ENCODE measurements around the gene ZBTB8A. TPM values are rescaled to one million over a fixed set of nuclear protein-coding genes. Genes with fewer than 3 reads are reported as not detected.

The ZBTB8A gene
- polyA plus RNA-seq, 1 of the 3 experiments (the other 2 are of a cell fraction) = 1.3 TPM

- H3K9ac ChIP-seq = no peak overlapping the region
- H3K9me3 ChIP-seq = no peaks in the 10 kb centered on the region
- H3K4me1 ChIP-seq (ENCODE audit: control insufficient read depth in 1 of 2, insufficient read depth in 2 of 2, low read depth in 1 of 2, low read length in 1 of 2) = no peaks in the 10 kb centered on the region; a peak in 1 of 4 replicates
- whole genome bisulfite sequencing (ENCODE audit: low lambda C conversion rate) = 90% methylated on average over 7 of the region's 7 CpGs
- no peak overlapping the region for H2AFZ ChIP-seq (ENCODE audit: low read depth)
- TF ChIP-seq FOXJ3 (CRISPR knock-in tag; IDR thresholded peaks at IDR 0.05) (no peak), POLR2AphosphoS5 (IDR thresholded peaks at IDR 0.05; ENCODE audit: low read depth, low read length) (no peak), NRF1 (IDR thresholded peaks at IDR 0.05; ENCODE audit: low read depth, low read length) (no peak), EP300 (IDR thresholded peaks at IDR 0.05; ENCODE audit: borderline replicate concordance in 1 of 2, low read depth in 1 of 2, low read length in 1 of 2) (no peak), SMC3 (IDR thresholded peaks at IDR 0.05; ENCODE audit: low read depth, low read length) (no peak), RXRA (IDR thresholded peaks at IDR 0.05; ENCODE audit: borderline replicate concordance, low read depth) (no peak), SIN3A (IDR thresholded peaks at IDR 0.05; ENCODE audit: borderline replicate concordance, low read depth, low read length) (no peak), MXI1 (IDR thresholded peaks at IDR 0.05; ENCODE audit: low read depth, low read length) (no peak), TCF12 (IDR thresholded peaks at IDR 0.05) (no peak), RFX5 (IDR thresholded peaks at IDR 0.05; ENCODE audit: low read length) (no peak), YY1 (IDR thresholded peaks at IDR 0.05; ENCODE audit: low read depth) (no peak)
- TF ChIP-seq, protein P1, sequence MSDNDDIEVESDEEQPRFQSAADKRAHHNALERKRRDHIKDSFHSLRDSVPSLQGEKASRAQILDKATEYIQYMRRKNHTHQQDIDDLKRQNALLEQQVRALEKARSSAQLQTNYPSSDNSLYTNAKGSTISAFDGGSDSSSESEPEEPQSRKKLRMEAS (IDR thresholded peaks at IDR 0.05; ENCODE audit: low read depth) = no peak
- TF ChIP-seq, protein P2, sequence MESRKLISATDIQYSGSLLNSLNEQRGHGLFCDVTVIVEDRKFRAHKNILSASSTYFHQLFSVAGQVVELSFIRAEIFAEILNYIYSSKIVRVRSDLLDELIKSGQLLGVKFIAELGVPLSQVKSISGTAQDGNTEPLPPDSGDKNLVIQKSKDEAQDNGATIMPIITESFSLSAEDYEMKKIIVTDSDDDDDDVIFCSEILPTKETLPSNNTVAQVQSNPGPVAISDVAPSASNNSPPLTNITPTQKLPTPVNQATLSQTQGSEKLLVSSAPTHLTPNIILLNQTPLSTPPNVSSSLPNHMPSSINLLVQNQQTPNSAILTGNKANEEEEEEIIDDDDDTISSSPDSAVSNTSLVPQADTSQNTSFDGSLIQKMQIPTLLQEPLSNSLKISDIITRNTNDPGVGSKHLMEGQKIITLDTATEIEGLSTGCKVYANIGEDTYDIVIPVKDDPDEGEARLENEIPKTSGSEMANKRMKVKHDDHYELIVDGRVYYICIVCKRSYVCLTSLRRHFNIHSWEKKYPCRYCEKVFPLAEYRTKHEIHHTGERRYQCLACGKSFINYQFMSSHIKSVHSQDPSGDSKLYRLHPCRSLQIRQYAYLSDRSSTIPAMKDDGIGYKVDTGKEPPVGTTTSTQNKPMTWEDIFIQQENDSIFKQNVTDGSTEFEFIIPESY (IDR thresholded peaks at IDR 0.05; ENCODE audit: borderline replicate concordance, low read depth) = no peak
- TF ChIP-seq, protein P3, sequence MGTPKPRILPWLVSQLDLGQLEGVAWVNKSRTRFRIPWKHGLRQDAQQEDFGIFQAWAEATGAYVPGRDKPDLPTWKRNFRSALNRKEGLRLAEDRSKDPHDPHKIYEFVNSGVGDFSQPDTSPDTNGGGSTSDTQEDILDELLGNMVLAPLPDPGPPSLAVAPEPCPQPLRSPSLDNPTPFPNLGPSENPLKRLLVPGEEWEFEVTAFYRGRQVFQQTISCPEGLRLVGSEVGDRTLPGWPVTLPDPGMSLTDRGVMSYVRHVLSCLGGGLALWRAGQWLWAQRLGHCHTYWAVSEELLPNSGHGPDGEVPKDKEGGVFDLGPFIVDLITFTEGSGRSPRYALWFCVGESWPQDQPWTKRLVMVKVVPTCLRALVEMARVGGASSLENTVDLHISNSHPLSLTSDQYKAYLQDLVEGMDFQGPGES (IDR thresholded peaks at IDR 0.05; ENCODE audit: low read depth, low read length) = no peak
- no peak overlapping the region for H3K27ac ChIP-seq (ENCODE audit: low read depth in 2 of 2, low read length in 1 of 2)
- CTCF ChIA-PET = no interaction called here
- no peaks in the 10 kb centered on the region for H3K9me2 ChIP-seq
- H3K4me3 ChIP-seq (ENCODE audit: low read depth in 2 of 2, low read length in 1 of 2) = no peak overlapping the region
- H4K20me1 ChIP-seq (ENCODE audit: insufficient read depth) = no peaks in the 10 kb centered on the region
- POLR2A ChIA-PET = no interaction called here
- no peaks in the 10 kb centered on the region for H3K27me3 ChIP-seq (ENCODE audit: insufficient read depth)
- no peak overlapping the region for H3K4me2 ChIP-seq
- DNase-seq = no peak
- H3K36me3 ChIP-seq (replicated peaks in 1 of 2; ENCODE audit: control insufficient read depth in 1 of 2, insufficient read depth in 2 of 2, low read length in 1 of 2) = no peaks in the 10 kb centered on the region
- H3F3A ChIP-seq (replicated peaks; ENCODE audit: insufficient read depth) = peaks cover 20% of the 10 kb centered on the region
- H3K79me2 ChIP-seq (ENCODE audit: insufficient read depth) = no peaks in the 10 kb centered on the region
These were observed 36.1 kb upstream of the ZBTB8A start for GRCh38 chr1:32503153-32503552.

DNA sequence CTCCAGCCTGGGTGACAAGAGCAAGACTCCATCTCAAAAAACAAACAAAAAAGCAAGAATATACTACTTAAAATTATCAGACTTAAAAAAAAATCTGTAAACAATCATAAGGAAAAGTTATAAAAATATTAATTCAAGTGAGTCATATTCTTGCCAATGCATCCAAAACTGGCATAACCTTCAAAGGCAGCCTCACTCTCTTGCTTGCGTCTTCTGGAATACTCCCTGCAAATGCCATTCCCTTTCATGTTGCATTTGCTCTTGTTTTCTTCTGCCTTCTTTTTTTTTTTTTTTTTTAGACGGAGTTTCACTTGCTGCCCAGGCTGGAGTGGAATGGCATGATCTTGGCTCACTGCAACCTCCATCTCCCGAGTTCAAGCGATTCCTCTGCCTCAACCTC is 32.2 kb upstream of the ZBTB8A start:
- no peaks in the 10 kb centered on the region for H3K4me1 ChIP-seq (ENCODE audit: control insufficient read depth in 1 of 2, insufficient read depth in 2 of 2, low read depth in 1 of 2, low read length in 1 of 2)
- H3K9me2 ChIP-seq = no peaks in the 10 kb centered on the region
- ChIA-PET POLR2A (no interaction called here), CTCF (interaction anchor here (3.8 kb wide), 1 partner anchor 12 kb away, joined by 20 read pairs; no protein-coding TSS in a partner anchor)
- no peak overlapping the region for H3K4me2 ChIP-seq
- H3F3A ChIP-seq (replicated peaks; ENCODE audit: insufficient read depth) = peaks cover 7% of the 10 kb centered on the region
- no peaks in the 10 kb centered on the region for H3K79me2 ChIP-seq (ENCODE audit: insufficient read depth)
- no peak overlapping the region for H3K9ac ChIP-seq
- DNase-seq = no peak
- H3K4me3 ChIP-seq (ENCODE audit: low read depth in 2 of 2, low read length in 1 of 2) = no peak overlapping the region
- no peaks in the 10 kb centered on the region; the same call in 1 of the 2 replicates for H3K9me3 ChIP-seq
- WGBS (ENCODE audit: low lambda C conversion rate) = 93% methylated on average over 4 of the region's 4 CpGs
- TF ChIP-seq GATA2 (CRISPR knock-in tag; IDR thresholded peaks at IDR 0.05) (no peak), SMC3 (IDR thresholded peaks at IDR 0.05; ENCODE audit: low read depth, low read length) (no peak), EP300 (IDR thresholded peaks at IDR 0.05; ENCODE audit: borderline replicate concordance in 1 of 2, low read depth in 1 of 2, low read length in 1 of 2) (no peak), RCOR1 (IDR thresholded peaks at IDR 0.05; ENCODE audit: low read length) (no peak), RAD21 (IDR thresholded peaks at IDR 0.05; ENCODE audit: low read length) (no peak), MEF2A (IDR thresholded peaks at IDR 0.05; ENCODE audit: borderline replicate concordance, low read depth) (no peak), TCF12 (IDR thresholded peaks at IDR 0.05) (no peak), TEAD4 (IDR thresholded peaks at IDR 0.05; ENCODE audit: borderline replicate concordance, insufficient read depth) (no peak), CHD2 (IDR thresholded peaks at IDR 0.05; ENCODE audit: low read length, partially characterized antibody) (no peak), RFX5 (IDR thresholded peaks at IDR 0.05; ENCODE audit: low read length) (no peak), EZH2phosphoT487 (IDR thresholded peaks at IDR 0.05; ENCODE audit: borderline replicate concordance, low read depth) (no peak), NFIC (IDR thresholded peaks at IDR 0.05; ENCODE audit: borderline replicate concordance) (no peak), FOXM1 (IDR thresholded peaks at IDR 0.05; ENCODE audit: low read depth) (no peak)
- TF ChIP-seq, protein P4, sequence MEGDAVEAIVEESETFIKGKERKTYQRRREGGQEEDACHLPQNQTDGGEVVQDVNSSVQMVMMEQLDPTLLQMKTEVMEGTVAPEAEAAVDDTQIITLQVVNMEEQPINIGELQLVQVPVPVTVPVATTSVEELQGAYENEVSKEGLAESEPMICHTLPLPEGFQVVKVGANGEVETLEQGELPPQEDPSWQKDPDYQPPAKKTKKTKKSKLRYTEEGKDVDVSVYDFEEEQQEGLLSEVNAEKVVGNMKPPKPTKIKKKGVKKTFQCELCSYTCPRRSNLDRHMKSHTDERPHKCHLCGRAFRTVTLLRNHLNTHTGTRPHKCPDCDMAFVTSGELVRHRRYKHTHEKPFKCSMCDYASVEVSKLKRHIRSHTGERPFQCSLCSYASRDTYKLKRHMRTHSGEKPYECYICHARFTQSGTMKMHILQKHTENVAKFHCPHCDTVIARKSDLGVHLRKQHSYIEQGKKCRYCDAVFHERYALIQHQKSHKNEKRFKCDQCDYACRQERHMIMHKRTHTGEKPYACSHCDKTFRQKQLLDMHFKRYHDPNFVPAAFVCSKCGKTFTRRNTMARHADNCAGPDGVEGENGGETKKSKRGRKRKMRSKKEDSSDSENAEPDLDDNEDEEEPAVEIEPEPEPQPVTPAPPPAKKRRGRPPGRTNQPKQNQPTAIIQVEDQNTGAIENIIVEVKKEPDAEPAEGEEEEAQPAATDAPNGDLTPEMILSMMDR (IDR thresholded peaks at IDR 0.05) = no peak
- no peaks in the 10 kb centered on the region for H4K20me1 ChIP-seq (ENCODE audit: insufficient read depth)
- no peaks in the 10 kb centered on the region for H3K36me3 ChIP-seq (replicated peaks in 1 of 2; ENCODE audit: control insufficient read depth in 1 of 2, insufficient read depth in 2 of 2, low read length in 1 of 2)
- H3K27me3 ChIP-seq (ENCODE audit: insufficient read depth) = no peaks in the 10 kb centered on the region
- no peak overlapping the region for H3K27ac ChIP-seq (ENCODE audit: low read depth in 2 of 2, low read length in 1 of 2)
- no peak overlapping the region for H2AFZ ChIP-seq (ENCODE audit: low read depth)

All from SK-N-SH (cell line).